PC-3 (cell line): ENCODE data around the gene LRRC61.
"Not testable (repeated sequence)": the region's sequence is repeated elsewhere in the genome, so short reads cannot be mapped to it uniquely, and the experiment has no call there.

Experiments
- CTCF ChIP-seq: fragments of 300-600 bp; sonication (generic); conservative IDR thresholded peaks from 2 replicates; pipeline ENCODE4 v1.5.1; 2017; ENCODE audit warnings: antibody characterized with exemption, low read depth, mild to moderate bottlenecking, low read length
- EZH2 ChIP-seq: fragments of 300-600 bp; sonication (generic); IDR thresholded peaks from one replicate; pipeline ENCODE4 v1.6.1; 2017; ENCODE audit warnings: antibody characterized with exemption, mild to moderate bottlenecking, low read length; ENCODE audit not compliant: unreplicated experiment

DNA sequence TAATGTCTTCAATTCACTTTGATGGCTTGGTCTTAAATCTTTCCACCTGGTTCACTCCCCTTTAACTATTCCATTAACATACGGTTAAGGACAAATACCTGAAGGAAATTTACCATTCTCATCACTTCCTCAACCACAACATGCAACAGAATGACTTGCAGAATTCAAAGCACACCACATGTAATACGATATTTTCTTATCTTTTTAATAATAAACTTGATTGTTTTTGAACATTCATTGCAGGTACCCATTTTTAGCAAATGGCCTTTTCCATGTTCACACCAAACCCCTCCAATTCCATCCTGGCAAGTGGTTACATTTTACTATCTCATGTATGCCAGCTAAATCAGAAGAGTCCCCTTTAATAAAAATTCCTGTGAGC lies 17.3 kb upstream of the LRRC61 start:
- TF ChIP-seq CTCF, EZH2: not testable (repeated sequence)
